HG03442 (cell line): Measurements from ENCODE around the gene CFAP43.

Experiments
- ATAC-seq: cut with Tn5 transposase; IDR thresholded peaks from one replicate; pipeline ENCODE4 v1.9.1; 2021; ENCODE audit warnings: mild to moderate bottlenecking, moderate library complexity; ENCODE audit not compliant: unreplicated experiment

CFAP43 gene

GRCh38 chr10:104101902-104102301 is 130.3 kb downstream of the CFAP43 start:
- ATAC-seq = no peak

GRCh38 chr10:104100795-104101194 is 131.4 kb downstream of the CFAP43 start:
- no peak for ATAC-seq

GRCh38 chr10:104099941-104100340 is 132.2 kb downstream of the CFAP43 start:
- no peak for ATAC-seq

GRCh38 chr10:104099269-104099668 is 132.9 kb downstream of the CFAP43 start:
- no peak for ATAC-seq

- no peak for ATAC-seq
Measured at GRCh38 chr10:104098358-104098925, 133.7 kb downstream of the CFAP43 start.

- ATAC-seq = no peak
Measured at GRCh38 chr10:104096692-104097091, 135.5 kb downstream of the CFAP43 start.

GRCh38 chr10:104092749-104093148 is 139.4 kb downstream of the CFAP43 start:
- ATAC-seq = no peak

GRCh38 chr10:104090611-104091010 is 141.6 kb downstream of the CFAP43 start:
- ATAC-seq = no peak

- no peak for ATAC-seq
Measured at GRCh38 chr10:104089621-104090020, 142.5 kb downstream of the CFAP43 start.

GRCh38 chr10:104088239-104088638 is 143.9 kb downstream of the CFAP43 start:
- ATAC-seq = no peak

- ATAC-seq = no peak
Measured at GRCh38 chr10:104085801-104086400, 146.3 kb downstream of the CFAP43 start, which contains the start of gene COL17A1. COL17A1 (minus strand) TSS chr10:104085880; CDS start chr10:104080673, 5,207 bp downstream.

- ATAC-seq = no peak
Measured at GRCh38 chr10:104084482-104085142, 147.6 kb downstream of the CFAP43 start.

- no peak for ATAC-seq
Measured at GRCh38 chr10:104081998-104082397, 150.2 kb downstream of the CFAP43 start.

GRCh38 chr10:104080762-104081161 is 151.4 kb downstream of the CFAP43 start:
- no peak for ATAC-seq
